ENCODE measurements around the gene MYCBP2. TPM values are rescaled to one million over a fixed set of nuclear protein-coding genes. Genes with fewer than 3 reads are reported as not detected.

Gene MYCBP2
- total RNA-seq, 2 experiments from 2014 or later: 106 to 122 TPM

GRCh38 chr13:77040076-77040475, 286.8 kb downstream of the MYCBP2 start:
- CTCF ChIA-PET: no interaction called here
- Mint-ChIP-seq H3K27me3 (no peaks in the 10 kb centered on the region), H3K4me1 (no peaks in the 10 kb centered on the region), H3K36me3 (peaks cover 11% of the 10 kb centered on the region), H3K9me3 (ENCODE audit: low read depth) (no peaks in the 10 kb centered on the region), H3K4me3 (no peak overlapping the region), H3K27ac (no peak overlapping the region)
- ATAC-seq (no peak), DNase-seq (no peak)

- DNase-seq (no peak), ATAC-seq (no peak)
- no peaks in the 10 kb centered on the region for H3K4me1 Mint-ChIP-seq
- CTCF ChIA-PET: no interaction called here
- H3K4me3 Mint-ChIP-seq: no peak overlapping the region
- H3K36me3 Mint-ChIP-seq: peaks cover 9% of the 10 kb centered on the region
- no peaks in the 10 kb centered on the region for H3K9me3 Mint-ChIP-seq (ENCODE audit: low read depth)
- H3K27ac Mint-ChIP-seq: no peak overlapping the region
- H3K27me3 Mint-ChIP-seq: no peaks in the 10 kb centered on the region
These were observed 287.9 kb downstream of the MYCBP2 start for GRCh38 chr13:77038907-77039480.

DNA sequence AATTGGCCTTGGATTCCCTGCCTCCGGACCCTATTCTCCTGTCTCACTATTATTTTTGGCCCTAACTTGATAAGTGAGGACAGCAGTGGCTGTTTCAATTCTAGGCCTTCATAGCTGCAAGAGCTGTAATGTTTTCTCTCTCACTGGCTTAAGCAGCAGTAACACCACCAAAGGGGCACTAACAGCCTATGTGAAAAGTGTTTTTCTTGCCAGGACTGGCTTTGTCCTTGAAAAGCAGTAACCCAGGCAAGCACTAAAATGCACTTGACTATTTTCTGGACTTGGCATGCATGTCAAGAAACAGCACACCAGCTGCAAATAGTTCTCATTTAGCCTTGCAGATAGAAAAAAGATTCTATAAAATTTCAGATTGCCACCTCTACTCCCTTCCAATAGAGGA, 290.6 kb downstream of the MYCBP2 start:
- ATAC-seq (no peak), DNase-seq (no peak)
- H3K27ac Mint-ChIP-seq: no peak overlapping the region
- H3K4me3 Mint-ChIP-seq: no peak overlapping the region
- H3K4me1 Mint-ChIP-seq: peaks cover 7% of the 10 kb centered on the region
- CTCF ChIA-PET: no interaction called here
- H3K9me3 Mint-ChIP-seq (ENCODE audit: low read depth): no peaks in the 10 kb centered on the region
- H3K27me3 Mint-ChIP-seq: no peaks in the 10 kb centered on the region
- H3K36me3 Mint-ChIP-seq: peaks cover 3% of the 10 kb centered on the region

GRCh38 chr13:77034881-77035280, 292.0 kb downstream of the MYCBP2 start:
- no peak for ATAC-seq

DNA sequence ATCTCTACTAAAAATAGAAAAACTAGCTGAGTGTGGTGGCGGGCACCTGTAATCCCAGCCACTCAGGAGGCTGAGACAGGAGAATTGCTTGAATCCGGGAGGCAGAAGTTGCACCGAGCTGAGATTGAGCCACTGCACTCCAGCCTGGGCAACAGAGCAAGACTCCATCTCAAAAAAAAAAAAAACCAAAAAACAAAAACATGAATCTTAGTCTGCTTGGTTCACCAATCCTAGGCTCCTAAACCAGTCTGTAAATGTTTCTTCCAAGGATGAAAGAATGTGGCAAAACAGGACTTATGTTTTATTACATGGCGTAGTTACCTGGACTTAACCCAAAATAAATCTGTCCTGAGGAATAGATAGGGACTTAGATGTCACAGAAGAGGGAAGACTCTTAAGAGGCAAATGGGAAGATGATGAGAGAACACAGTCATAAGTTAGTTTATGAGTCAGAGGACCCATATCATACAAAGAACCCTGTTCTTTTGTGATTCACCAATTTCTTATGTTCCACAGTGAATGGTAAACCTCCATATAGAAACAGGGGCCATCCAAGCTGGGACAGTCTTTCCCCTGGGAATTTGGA, 293.1 kb downstream of the MYCBP2 start:
- H3K4me1 Mint-ChIP-seq: peaks cover 7% of the 10 kb centered on the region
- no peaks in the 10 kb centered on the region for H3K9me3 Mint-ChIP-seq (ENCODE audit: low read depth)
- H3K4me3 Mint-ChIP-seq: no peak overlapping the region
- H3K27ac Mint-ChIP-seq: no peak overlapping the region
- H3K27me3 Mint-ChIP-seq: no peaks in the 10 kb centered on the region
- DNase-seq (no peak), ATAC-seq (no peak)
- peaks cover 2% of the 10 kb centered on the region for H3K36me3 Mint-ChIP-seq
- CTCF ChIA-PET: interaction anchor here (1.6 kb wide), 1 partner anchor 445 kb away, joined by 4 read pairs; no protein-coding TSS in a partner anchor

More at GRCh38 chr13:77034881-77035280, 292.0 kb downstream of the MYCBP2 start:
- H3K4me3 Mint-ChIP-seq: no peak overlapping the region
- no peak overlapping the region for H3K27ac Mint-ChIP-seq
- H3K36me3 Mint-ChIP-seq: peaks cover under 1% of the 10 kb centered on the region
- no peaks in the 10 kb centered on the region for H3K27me3 Mint-ChIP-seq
- peaks cover 7% of the 10 kb centered on the region for H3K4me1 Mint-ChIP-seq
- no peaks in the 10 kb centered on the region for H3K9me3 Mint-ChIP-seq (ENCODE audit: low read depth)
- CTCF ChIA-PET: interaction anchor here (1.6 kb wide), 1 partner anchor 444 kb away, joined by 4 read pairs; no protein-coding TSS in a partner anchor
- DNase-seq: no peak

- H3K36me3 Mint-ChIP-seq: peaks cover 2% of the 10 kb centered on the region
- no peak for DNase-seq
- H3K27me3 Mint-ChIP-seq: no peaks in the 10 kb centered on the region
- no peak overlapping the region for H3K27ac Mint-ChIP-seq
- H3K4me3 Mint-ChIP-seq: no peak overlapping the region
- ATAC-seq: no peak
- H3K9me3 Mint-ChIP-seq (ENCODE audit: low read depth): no peaks in the 10 kb centered on the region
- H3K4me1 Mint-ChIP-seq: peaks cover 19% of the 10 kb centered on the region
- CTCF ChIA-PET: interaction anchor here (1.1 kb wide), 1 partner anchor 160 kb away, joined by 3 read pairs; no protein-coding TSS in a partner anchor
These were observed 295.1 kb downstream of the MYCBP2 start for GRCh38 chr13:77031656-77032243.

GRCh38 chr13:77029436-77029835, 297.5 kb downstream of the MYCBP2 start:
- ATAC-seq (no peak), DNase-seq (no peak)
- CTCF ChIA-PET: no interaction called here

DNA sequence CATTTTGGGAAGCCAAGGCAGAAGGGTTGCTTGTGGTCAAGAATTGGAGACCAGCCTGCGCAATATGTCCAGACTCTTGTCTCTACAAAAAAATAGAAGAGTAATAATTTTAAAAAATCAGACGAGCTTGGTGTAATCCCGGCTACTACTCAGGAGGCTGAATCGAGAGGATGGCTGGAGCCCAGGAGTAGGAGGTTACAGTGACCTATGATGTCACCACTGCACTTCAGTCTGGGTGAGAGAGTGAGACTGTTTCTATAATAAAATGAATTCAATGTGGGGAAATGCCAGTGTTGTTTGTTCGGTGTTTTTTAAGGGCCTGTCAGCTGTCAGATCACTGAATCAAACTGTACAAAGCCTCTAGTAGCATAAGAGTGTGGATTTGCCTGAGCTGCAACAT, 298.7 kb downstream of the MYCBP2 start:
- DNase-seq (no peak), ATAC-seq (no peak)
- H3K36me3 Mint-ChIP-seq: peaks cover 9% of the 10 kb centered on the region
- no peaks in the 10 kb centered on the region for H3K27me3 Mint-ChIP-seq
- CTCF ChIA-PET: interaction anchor here (0.7 to 4.4 kb wide), 5 partner anchors 11 to 436 kb away, joined by 3 to 13 read pairs (median 4); no protein-coding TSS in a partner anchor
- peak overlapping the region; percentile 87 for H3K4me3 Mint-ChIP-seq
- no peaks in the 10 kb centered on the region for H3K9me3 Mint-ChIP-seq (ENCODE audit: low read depth)
- peak overlapping the region; percentile 56 for H3K27ac Mint-ChIP-seq
- H3K4me1 Mint-ChIP-seq: peaks cover 36% of the 10 kb centered on the region

More at GRCh38 chr13:77029436-77029835, 297.5 kb downstream of the MYCBP2 start:
- Mint-ChIP-seq H3K27me3 (no peaks in the 10 kb centered on the region), H3K4me1 (peaks cover 27% of the 10 kb centered on the region), H3K9me3 (ENCODE audit: low read depth) (no peaks in the 10 kb centered on the region), H3K27ac (no peak overlapping the region), H3K36me3 (peaks cover 5% of the 10 kb centered on the region), H3K4me3 (no peak overlapping the region)

- H3K4me1 Mint-ChIP-seq: peaks cover 48% of the 10 kb centered on the region
These were observed 299.9 kb downstream of the MYCBP2 start, which contains the start of gene FBXL3 for GRCh38 chr13:77026861-77027621. Gene FBXL3 (minus strand): TSS chr13:77027159. CDS start chr13:77021860, 5,299 bp downstream.

DNA sequence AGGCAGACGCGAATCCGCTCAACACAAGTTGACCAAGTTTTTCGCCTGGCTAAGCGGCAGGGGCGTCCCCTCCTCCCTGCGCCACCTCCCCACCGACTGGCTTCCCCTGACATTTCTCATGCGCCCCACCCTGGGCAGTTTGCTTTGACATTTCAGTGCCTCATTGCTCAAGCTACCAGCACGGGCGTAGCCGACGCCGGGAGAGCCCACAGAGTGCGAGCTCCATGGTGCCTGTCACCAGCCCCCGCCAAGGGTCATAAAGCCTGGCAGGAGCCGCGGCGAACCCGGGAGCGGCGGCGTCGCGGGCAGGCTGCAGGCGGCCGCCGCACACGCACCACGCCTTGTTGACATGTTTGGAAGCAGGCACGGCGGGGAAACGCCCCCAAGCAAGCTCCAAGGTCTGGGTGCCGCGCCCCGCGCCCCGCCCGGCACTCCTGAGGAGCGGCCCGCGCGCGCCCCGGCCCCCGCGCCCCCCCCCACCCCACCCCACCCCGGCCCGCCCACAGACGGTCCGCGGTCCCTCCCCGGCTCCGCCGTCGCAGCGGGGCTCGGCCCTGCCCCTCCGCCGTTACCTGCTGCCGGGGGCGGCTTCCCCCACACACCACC, 300.5 kb downstream of the MYCBP2 start:
- H3K4me3 Mint-ChIP-seq: peak overlapping the region; percentile 92
- CTCF ChIA-PET: interaction anchor here (0.8 to 4.4 kb wide), 8 partner anchors 15 to 303 kb away, joined by 3 to 13 read pairs (median 7); partner anchors contain the start of gene CLN5
- H3K9me3 Mint-ChIP-seq (ENCODE audit: low read depth): no peaks in the 10 kb centered on the region
- ATAC-seq: peak; percentile 75
- H3K36me3 Mint-ChIP-seq: peaks cover 18% of the 10 kb centered on the region
- peak overlapping the region; percentile 97 for H3K27ac Mint-ChIP-seq
- peak; percentile 88 for DNase-seq
- no peaks in the 10 kb centered on the region for H3K27me3 Mint-ChIP-seq
- H3K4me1 Mint-ChIP-seq: peaks cover 48% of the 10 kb centered on the region

More at GRCh38 chr13:77026861-77027621, 299.9 kb downstream of the MYCBP2 start, which contains the start of gene FBXL3:
- Mint-ChIP-seq H3K9me3 (ENCODE audit: low read depth) (no peaks in the 10 kb centered on the region), H3K27me3 (no peaks in the 10 kb centered on the region), H3K4me3 (peak within 1 kb of the TSS; percentile 92), H3K36me3 (peaks cover 17% of the 10 kb centered on the region), H3K27ac (peak within 1 kb of the TSS; percentile 97)
- ATAC-seq (peak; percentile 68), DNase-seq (peak; percentile 88)
- CTCF ChIA-PET: interaction anchor here (0.8 to 4.4 kb wide), 7 partner anchors 10 to 302 kb away, joined by 3 to 13 read pairs (median 7); no protein-coding TSS in a partner anchor

- Mint-ChIP-seq H3K27me3 (no peaks in the 10 kb centered on the region), H3K4me3 (no peak overlapping the region), H3K36me3 (peaks cover 27% of the 10 kb centered on the region), H3K27ac (peak overlapping the region; percentile 68), H3K9me3 (ENCODE audit: low read depth) (no peaks in the 10 kb centered on the region), H3K4me1 (peaks cover 45% of the 10 kb centered on the region)
- no peak for ATAC-seq
- DNase-seq: no peak
- CTCF ChIA-PET: no interaction called here
These were observed 304.6 kb downstream of the MYCBP2 start for GRCh38 chr13:77022341-77022740.

DNA sequence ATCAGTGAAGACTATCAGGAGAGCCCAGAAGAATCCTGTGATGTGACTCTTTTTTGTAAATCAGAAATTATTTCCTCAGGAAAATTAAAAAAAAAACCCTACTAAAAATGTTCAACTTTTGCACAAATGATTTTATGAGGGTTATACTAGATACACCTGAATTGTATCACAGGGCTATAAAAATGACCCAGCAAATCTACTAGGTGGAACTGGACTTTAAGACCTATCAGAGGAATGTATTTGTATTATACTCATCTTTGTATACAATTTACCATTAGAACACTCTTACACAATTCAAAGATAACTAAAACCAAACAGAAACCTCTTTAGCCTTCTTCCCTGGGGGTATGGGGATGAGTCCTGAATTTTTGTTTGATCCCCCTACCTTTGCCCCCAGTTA, 307.1 kb downstream of the MYCBP2 start:
- no peaks in the 10 kb centered on the region for H3K9me3 Mint-ChIP-seq (ENCODE audit: low read depth)
- no peak overlapping the region for H3K4me3 Mint-ChIP-seq
- CTCF ChIA-PET: no interaction called here
- peaks cover 43% of the 10 kb centered on the region for H3K4me1 Mint-ChIP-seq
- peaks cover 42% of the 10 kb centered on the region for H3K36me3 Mint-ChIP-seq
- DNase-seq: no peak
- no peak for ATAC-seq
- H3K27ac Mint-ChIP-seq: no peak overlapping the region
- no peaks in the 10 kb centered on the region for H3K27me3 Mint-ChIP-seq
